Small intestine (tissue), 7 donors: Measurements from ENCODE around the gene LRIT1. TPM values are rescaled to one million over a fixed set of nuclear protein-coding genes. Genes with fewer than 3 reads are reported as not detected.

Experiments
- DNase-seq, 2 donors: peaks; one replicate each; pipeline versions ENCODE4 v3.0.0 to v3.0.0-alpha.2; 2013
- FAIRE-seq: peaks from 2 replicates; lab custom pipeline; 2012; peaks lifted over from hg19 to GRCh38; lab: Jason Lieb, UNC
- H3K27ac ChIP-seq, 3 donors: one replicate each; pipeline ENCODE4 v1.5.1; 2013; ENCODE audit warnings: low read length in 2 of 3, mild to moderate bottlenecking in 2 of 3, control low read depth in 1 of 3, inconsistent platforms in 1 of 3, low read depth in 1 of 3, moderate library complexity in 1 of 3
- H3K27me3 ChIP-seq, 3 donors: one replicate each; pipeline ENCODE4 v1.6.1; 2013; ENCODE audit warnings: low read length in 3 of 3, inconsistent platforms in 1 of 3; ENCODE audit not compliant: control insufficient read depth in 3 of 3, insufficient read depth in 3 of 3
- H3K36me3 ChIP-seq, 3 donors: one replicate each; pipeline ENCODE4 v1.6.1; 2013; ENCODE audit warnings: low read length in 3 of 3, inconsistent platforms in 1 of 3, low read depth in 1 of 3, mild to moderate bottlenecking in 1 of 3, moderate library complexity in 1 of 3; ENCODE audit not compliant: control insufficient read depth in 3 of 3, insufficient read depth in 2 of 3
- H3K4me1 ChIP-seq, 3 donors: one replicate each; pipeline ENCODE4 v1.6.1; 2013; ENCODE audit warnings: low read length in 2 of 3, inconsistent platforms in 1 of 3, low read depth in 1 of 3, mild to moderate bottlenecking in 1 of 3, moderate library complexity in 1 of 3; ENCODE audit not compliant: control insufficient read depth in 3 of 3, insufficient read depth in 2 of 3
- H3K4me3 ChIP-seq, 3 donors: one replicate each; pipeline ENCODE4 v1.5.1; 2013; ENCODE audit warnings: low read length in 3 of 3, control low read depth in 1 of 3, inconsistent platforms in 1 of 3, low read depth in 1 of 3, mild to moderate bottlenecking in 1 of 3, moderate library complexity in 1 of 3
- H3K9me3 ChIP-seq, 2 donors: one replicate each; pipeline ENCODE4 v1.6.1; 2013; ENCODE audit warnings: low read depth in 1 of 2, low read length in 1 of 2; ENCODE audit not compliant: control insufficient read depth in 2 of 2, insufficient read depth in 1 of 2
- WGBS, 3 donors: extraction: QIAGEN DNeasy Blood & Tissue Kit; methylation state at CpG; one replicate each; pipeline ENCODE4 v1.1.7; 2013; 5-methylcytosine and 5-hydroxymethylcytosine counted together
- polyA plus RNA-seq, 4 donors: library from polyadenylated mRNA; stranded (reverse) in 3 of 4; unstranded in 1 of 4; fragments of 200-250 nt in 3 of 4; fragments of 120-200 nt in 1 of 4; gene quantifications; one replicate each; pipeline versions ENCODE4 v1.2.1 to v1.2.3, GENCODE V29; 2013
- donor health status: healthy with polysubstance abuse.
- donor health status: control.
- donor health status: control.
- donor health status: Bipolar disorder and iron deficiency.
- donor health status: healthy.

The LRIT1 gene
- polyA plus RNA-seq, 4 donors, result not detected

GRCh38 chr10:84238909-84239308 lies 2.4 kb downstream of the LRIT1 start:
- H3K27me3 ChIP-seq, result peaks cover 0 to 9% (median 8%) of the 10 kb centered on the region in 3 donors
- no peaks in the 10 kb centered on the region for H3K4me1 ChIP-seq
- no peak overlapping the region for H3K27ac ChIP-seq
- DNase-seq (no peak), FAIRE-seq (no peak)
- 85 to 87% (median 86%) methylated on average over 3 of the region's 3 CpGs for WGBS, 3 donors
- no peaks in the 10 kb centered on the region for H3K9me3 ChIP-seq
- no peaks in the 10 kb centered on the region for H3K36me3 ChIP-seq
- H3K4me3 ChIP-seq, result no peak overlapping the region

- Histone ChIP-seq H3K9me3 (no peaks in the 10 kb centered on the region), H3K27me3 (peaks cover 0 to 10% (median 9%) of the 10 kb centered on the region in 3 donors), H3K4me1 (no peaks in the 10 kb centered on the region), H3K36me3 (no peaks in the 10 kb centered on the region), H3K27ac (no peak overlapping the region), H3K4me3 (no peak overlapping the region)
- 48 to 65% (median 65%) methylated on average over 51 to 52 of the region's 52 CpGs for WGBS, 3 donors
- DNase-seq (no peak), FAIRE-seq (no peak)
Observed at GRCh38 chr10:84237199-84238051, 3.9 kb downstream of the LRIT1 start.

- FAIRE-seq (no peak), DNase-seq (no peak)
- Histone ChIP-seq H3K27ac (no peak overlapping the region), H3K4me3 (no peak overlapping the region), H3K27me3 (peaks cover 0 to 13% (median 9%) of the 10 kb centered on the region in 3 donors), H3K36me3 (no peaks in the 10 kb centered on the region), H3K9me3 (no peaks in the 10 kb centered on the region), H3K4me1 (no peaks in the 10 kb centered on the region)
- WGBS, 3 donors, result 83 to 88% (median 87%) methylated on average over 6 of the region's 6 CpGs
Observed at GRCh38 chr10:84236807-84237198, 4.5 kb downstream of the LRIT1 start.

GRCh38 chr10:84235096-84235495 lies 6.2 kb downstream of the LRIT1 start:
- Histone ChIP-seq H3K27ac (no peak overlapping the region), H3K27me3 (peaks cover 0 to 14% (median 13%) of the 10 kb centered on the region in 3 donors), H3K4me3 (no peak overlapping the region), H3K9me3 (no peaks in the 10 kb centered on the region), H3K4me1 (no peaks in the 10 kb centered on the region), H3K36me3 (no peaks in the 10 kb centered on the region)
- 69 to 78% (median 69%) methylated on average over 4 of the region's 4 CpGs for WGBS, 3 donors
- FAIRE-seq (no peak), DNase-seq (no peak)

GRCh38 chr10:84234479-84234878 lies 6.9 kb downstream of the LRIT1 start:
- peaks cover 0 to 14% (median 13%) of the 10 kb centered on the region in 3 donors for H3K27me3 ChIP-seq
- H3K9me3 ChIP-seq, result no peaks in the 10 kb centered on the region
- DNase-seq, result no peak
- H3K36me3 ChIP-seq, result no peaks in the 10 kb centered on the region
- 80 to 90% (median 86%) methylated on average over 4 of the region's 4 CpGs for WGBS, 3 donors
- no peak overlapping the region for H3K4me3 ChIP-seq
- no peak for FAIRE-seq
- H3K27ac ChIP-seq, result no peak overlapping the region
- no peaks in the 10 kb centered on the region for H3K4me1 ChIP-seq

- WGBS, 3 donors, result 86 to 89% (median 88%) methylated on average over 4 of the region's 4 CpGs
- no peak overlapping the region for H3K4me3 ChIP-seq
- H3K9me3 ChIP-seq, result no peaks in the 10 kb centered on the region
- H3K27ac ChIP-seq, result no peak overlapping the region
- FAIRE-seq (no peak), DNase-seq (no peak)
- no peaks in the 10 kb centered on the region for H3K36me3 ChIP-seq
- H3K4me1 ChIP-seq, result no peaks in the 10 kb centered on the region
- H3K27me3 ChIP-seq, result peaks cover 0 to 14% (median 13%) of the 10 kb centered on the region in 3 donors
Observed at GRCh38 chr10:84233940-84234339, 7.4 kb downstream of the LRIT1 start.

- H3K36me3 ChIP-seq, result no peaks in the 10 kb centered on the region
- DNase-seq (no peak), FAIRE-seq (no peak)
- H3K4me3 ChIP-seq, result no peak overlapping the region
- H3K9me3 ChIP-seq, result no peaks in the 10 kb centered on the region
- 82 to 89% (median 86%) methylated on average over 10 of the region's 10 CpGs for WGBS, 3 donors
- no peaks in the 10 kb centered on the region for H3K4me1 ChIP-seq
- peaks cover 0 to 11% (median 8%) of the 10 kb centered on the region in 3 donors for H3K27me3 ChIP-seq
- no peak overlapping the region for H3K27ac ChIP-seq
Observed at GRCh38 chr10:84232376-84232775, 9.0 kb downstream of the LRIT1 start.

- Histone ChIP-seq H3K36me3 (no peaks in the 10 kb centered on the region), H3K9me3 (no peaks in the 10 kb centered on the region), H3K4me1 (no peaks in the 10 kb centered on the region), H3K27ac (no peak overlapping the region), H3K27me3 (peaks cover 0 to 6% (median 5%) of the 10 kb centered on the region in 3 donors), H3K4me3 (no peak overlapping the region)
- WGBS, 3 donors, result 78 to 92% (median 79%) methylated on average over 1 of the region's 1 CpG
- no peak for DNase-seq
- no peak for FAIRE-seq
Observed at GRCh38 chr10:84230359-84230758, 11.0 kb downstream of the LRIT1 start.
